Skin epidermis (tissue), 12 donors: ENCODE measurements around the gene USH1C.

Source experiments
- H3K27ac ChIP-seq, 21 experiments: fragments of 200-600 bp; sonication (generic) in 11 of 21; one replicate each; pipeline ENCODE4 v1.5.0; 2020; ENCODE audit warnings: mild to moderate bottlenecking in 3 of 21, inconsistent platforms in 2 of 21, moderate library complexity in 2 of 21
- H3K4me3 ChIP-seq, 7 experiments: fragments of 200-600 bp; sonication (generic) in 2 of 7; one replicate each; pipeline ENCODE4 v1.5.0; 2020; ENCODE audit warnings: inconsistent platforms in 2 of 7, mild to moderate bottlenecking in 2 of 7, moderate library complexity in 1 of 7

The USH1C gene

DNA sequence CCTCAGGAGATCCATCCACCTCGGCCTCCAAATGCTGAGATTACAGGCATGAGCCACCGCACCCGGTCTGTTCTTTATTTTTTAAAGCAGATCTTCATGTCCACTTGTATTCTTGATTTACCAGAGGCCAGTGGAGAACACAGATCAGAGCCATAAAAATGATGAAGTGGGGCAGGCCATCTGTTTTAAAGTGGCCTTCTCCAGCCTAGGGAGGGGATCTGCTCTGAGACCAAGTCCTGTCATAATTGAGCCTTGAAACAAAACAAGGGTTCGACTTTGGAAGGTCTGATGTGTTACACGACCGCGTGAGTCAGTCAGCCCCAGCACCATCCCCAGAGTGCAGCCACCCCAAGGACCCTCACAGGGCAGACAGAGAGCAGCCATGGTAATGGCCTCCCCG is 95.1 kb downstream of the USH1C start:
- Histone ChIP-seq H3K4me3 (no peak overlapping the region), H3K27ac (no peak overlapping the region)

DNA sequence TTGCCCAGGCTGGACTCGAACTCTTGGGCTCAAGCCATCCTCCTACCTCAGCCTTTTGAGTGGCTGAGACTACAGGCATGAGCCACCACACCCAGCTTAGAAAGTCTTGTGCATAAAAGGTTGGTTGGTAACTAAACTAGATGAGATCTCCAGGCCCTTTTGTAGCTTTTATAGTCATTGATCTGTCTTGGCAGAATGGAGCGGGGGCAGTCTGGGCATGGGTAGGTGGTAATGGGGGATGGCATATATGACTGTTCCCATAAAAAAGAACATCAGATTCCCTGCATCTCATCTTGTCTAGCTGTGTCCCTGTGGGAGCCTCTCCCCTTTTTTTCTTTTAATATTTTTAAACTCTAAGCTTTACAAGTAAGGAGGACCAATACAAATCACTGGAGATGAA is 97.7 kb downstream of the USH1C start:
- Histone ChIP-seq H3K27ac (no peak overlapping the region), H3K4me3 (no peak overlapping the region)

DNA sequence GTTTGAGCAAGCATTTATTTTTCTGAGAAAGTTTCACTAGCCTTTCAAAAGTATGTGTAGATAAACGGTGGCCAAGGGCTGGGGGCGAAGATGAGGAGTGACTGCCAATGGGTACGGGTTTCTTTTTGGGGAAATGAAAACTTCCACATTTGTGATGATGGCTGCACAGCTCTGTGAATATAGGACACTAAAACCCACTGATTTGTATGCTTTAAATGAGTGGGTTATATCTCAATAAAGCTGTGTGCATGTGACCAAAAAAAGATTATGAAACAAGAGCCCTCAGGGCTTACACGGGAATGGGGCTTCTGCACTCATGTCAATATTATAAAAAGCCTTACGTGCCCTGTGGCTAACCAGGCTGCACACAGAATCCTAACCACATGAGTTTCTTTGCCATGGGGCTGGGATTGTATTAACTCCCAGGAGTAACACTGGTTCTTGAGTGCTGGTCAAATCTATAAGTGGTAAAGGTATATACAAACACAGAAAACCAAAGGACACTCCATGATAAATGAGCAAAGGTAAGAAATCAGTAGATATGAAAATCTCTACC is 98.9 kb downstream of the USH1C start:
- Histone ChIP-seq H3K27ac (no peak overlapping the region), H3K4me3 (no peak overlapping the region)

DNA sequence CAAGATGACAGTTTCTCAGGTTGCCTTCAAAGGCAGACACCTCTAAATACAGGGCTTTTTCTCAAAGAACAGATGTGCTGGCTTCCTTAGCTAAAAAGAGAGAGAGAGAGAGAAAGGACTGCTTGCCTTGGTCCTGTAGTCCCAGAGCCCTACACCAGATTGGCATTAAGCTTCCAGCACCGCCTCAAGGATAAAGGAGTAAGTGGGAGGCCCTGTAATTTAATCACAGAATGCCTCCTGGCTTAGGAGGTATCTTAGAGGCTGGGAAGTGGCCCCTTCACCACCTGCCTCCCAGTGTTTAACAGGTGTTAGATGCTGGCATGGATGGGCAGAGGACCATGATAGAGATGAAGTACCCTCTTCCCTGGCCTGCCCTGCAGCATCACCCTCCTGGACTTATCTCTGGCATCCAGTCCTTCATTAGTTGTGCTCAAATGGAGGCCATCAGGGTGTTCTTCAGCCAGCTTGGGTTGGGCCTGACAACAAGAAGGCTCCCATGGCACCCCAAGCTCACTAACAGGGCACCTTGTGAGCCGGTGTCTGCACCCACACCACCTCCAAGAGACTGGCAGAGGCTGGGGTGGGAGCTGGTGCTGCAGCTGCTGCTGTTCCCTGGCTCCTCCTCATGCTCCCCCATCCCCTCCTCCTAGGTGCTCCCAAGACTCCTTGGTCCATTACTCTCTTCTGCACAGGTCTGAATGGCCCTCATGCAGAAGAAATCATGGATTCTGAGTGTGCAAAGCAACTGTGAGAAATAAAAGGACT is 100.1 kb downstream of the USH1C start:
- H3K4me3 ChIP-seq = no peak overlapping the region
- no peak overlapping the region for H3K27ac ChIP-seq
